ENCODE data around the gene HNRNPH1. TPM values are rescaled to one million over a fixed set of nuclear protein-coding genes. Genes with fewer than 3 reads are reported as not detected.

Gene HNRNPH1
- total RNA-seq, 1 donor from 2014 or later: 470 TPM

GRCh38 chr5:179608131-179608581 is 15.3 kb downstream of the HNRNPH1 start:
- intact Hi-C loops (cut with DNase I): no loop called here
- H3K36me3 ChIP-seq: peaks cover 88% of the 10 kb centered on the region
- DNase-seq (peak; percentile 58), ATAC-seq (peak; percentile 13)
- H3K9me3 ChIP-seq: no peaks in the 10 kb centered on the region
- no peak for TF ChIP-seq CTCF (IDR thresholded peaks at IDR 0.05)
- no peak overlapping the region for H3K27ac ChIP-seq
- H3K4me3 ChIP-seq: no peak overlapping the region
- no peaks in the 10 kb centered on the region for H3K27me3 ChIP-seq
- H3K4me1 ChIP-seq: peaks cover 5% of the 10 kb centered on the region

GRCh38 chr5:179607160-179607931 is 16.1 kb downstream of the HNRNPH1 start:
- H3K27ac ChIP-seq: no peak overlapping the region
- H3K4me3 ChIP-seq: no peak overlapping the region
- intact Hi-C loops (cut with DNase I): no loop called here
- H3K27me3 ChIP-seq: no peaks in the 10 kb centered on the region
- ATAC-seq (no peak), DNase-seq (peak; percentile 64)
- no peaks in the 10 kb centered on the region for H3K9me3 ChIP-seq
- no peak for TF ChIP-seq CTCF (IDR thresholded peaks at IDR 0.05)
- H3K4me1 ChIP-seq: no peaks in the 10 kb centered on the region
- H3K36me3 ChIP-seq: peaks cover 88% of the 10 kb centered on the region

GRCh38 chr5:179606910-179607159 is 16.6 kb downstream of the HNRNPH1 start:
- DNase-seq (no peak), ATAC-seq (no peak)
- H3K27me3 ChIP-seq: no peaks in the 10 kb centered on the region
- H3K9me3 ChIP-seq: no peaks in the 10 kb centered on the region
- no peak for TF ChIP-seq CTCF (IDR thresholded peaks at IDR 0.05)
- H3K27ac ChIP-seq: no peak overlapping the region
- no peak overlapping the region for H3K4me3 ChIP-seq
- H3K4me1 ChIP-seq: no peaks in the 10 kb centered on the region
- intact Hi-C loops (cut with DNase I): no loop called here
- peaks cover 88% of the 10 kb centered on the region for H3K36me3 ChIP-seq

GRCh38 chr5:179606071-179606909 is 17.2 kb downstream of the HNRNPH1 start:
- DNase-seq (peak; percentile 60), ATAC-seq (no peak)
- Histone ChIP-seq H3K27me3 (no peaks in the 10 kb centered on the region), H3K4me1 (no peaks in the 10 kb centered on the region), H3K36me3 (peaks cover 84% of the 10 kb centered on the region), H3K4me3 (no peak overlapping the region), H3K9me3 (no peaks in the 10 kb centered on the region), H3K27ac (no peak overlapping the region)
- TF ChIP-seq CTCF (IDR thresholded peaks at IDR 0.05): no peak
- intact Hi-C loops (cut with DNase I): no loop called here

GRCh38 chr5:179605026-179605833 is 18.2 kb downstream of the HNRNPH1 start:
- no peak overlapping the region for H3K27ac ChIP-seq
- H3K9me3 ChIP-seq: no peaks in the 10 kb centered on the region
- peak; percentile 48 for DNase-seq
- no peak for ATAC-seq
- TF ChIP-seq CTCF (IDR thresholded peaks at IDR 0.05): no peak
- peaks cover 82% of the 10 kb centered on the region for H3K36me3 ChIP-seq
- no peak overlapping the region for H3K4me3 ChIP-seq
- H3K4me1 ChIP-seq: no peaks in the 10 kb centered on the region
- intact Hi-C loops (cut with DNase I): no loop called here
- H3K27me3 ChIP-seq: no peaks in the 10 kb centered on the region

Measured in upper lobe of right lung (tissue), 1 donor.